Thoracic aorta (tissue), 2 donors: Measurements from ENCODE around the gene FADS2. TPM values are rescaled to one million over a fixed set of nuclear protein-coding genes. Genes with fewer than 3 reads are reported as not detected.

Source experiments
- ATAC-seq: fragments of 150-250 bp; one replicate; pipeline ENCODE4 v1.8.0; 2017; ENCODE audit warnings: low read depth; ENCODE audit not compliant: insufficient number of reproducible peaks, low FRiP score
- DNase-seq: peaks from one replicate; pipeline ENCODE4 v3.0.0-alpha.2; 2020; ENCODE audit warnings: low spot score
- H3K27ac ChIP-seq, 2 donors: fragments of 200-600 bp; sonication (generic); 1 replicate in 1 of 2; 2 replicates in 1 of 2; pipeline ENCODE4 v1.5.1; 2016; ENCODE audit warnings: mild to moderate bottlenecking in 2 of 2, moderate library complexity in 2 of 2
- H3K27me3 ChIP-seq: fragments of 200-600 bp; sonication (generic); replicated peaks from 2 replicates; pipeline ENCODE4 v1.6.0; 2016; ENCODE audit warnings: mild to moderate bottlenecking; ENCODE audit not compliant: insufficient read depth
- H3K36me3 ChIP-seq: fragments of 200-600 bp; sonication (generic); one replicate; pipeline ENCODE4 v1.5.1; 2016
- H3K4me1 ChIP-seq, 2 donors: fragments of 200-600 bp; sonication (generic); 1 replicate in 1 of 2; 2 replicates in 1 of 2; pipeline versions ENCODE4 v1.5.1 to v1.6.0; 2016; ENCODE audit warnings: low read depth in 2 of 2, mild to moderate bottlenecking in 1 of 2; ENCODE audit not compliant: control insufficient read depth in 1 of 2
- H3K4me3 ChIP-seq: fragments of 200-600 bp; sonication (generic); 2 replicates; pipeline ENCODE4 v1.5.1; 2016; ENCODE audit warnings: mild to moderate bottlenecking
- H3K9me3 ChIP-seq: fragments of 200-600 bp; sonication (generic); 2 replicates; pipeline ENCODE4 v1.5.1; 2016
- CTCF ChIP-seq: fragments of 200-600 bp; sonication (generic); IDR thresholded peaks from one replicate; pipeline ENCODE4 v1.5.1; 2019; ENCODE audit warnings: antibody characterized with exemption
- total RNA-seq, 2 donors: library from RNA; depleted of rRNA; stranded (reverse); fragments of >200 nt; gene quantifications; one replicate each; pipeline versions ENCODE4 v1.1.0 to v1.2.3, GENCODE V29; 2016

Gene FADS2
- total RNA-seq, 2 donors from 2014 or later, result 89.2 to 234 TPM

DNA sequence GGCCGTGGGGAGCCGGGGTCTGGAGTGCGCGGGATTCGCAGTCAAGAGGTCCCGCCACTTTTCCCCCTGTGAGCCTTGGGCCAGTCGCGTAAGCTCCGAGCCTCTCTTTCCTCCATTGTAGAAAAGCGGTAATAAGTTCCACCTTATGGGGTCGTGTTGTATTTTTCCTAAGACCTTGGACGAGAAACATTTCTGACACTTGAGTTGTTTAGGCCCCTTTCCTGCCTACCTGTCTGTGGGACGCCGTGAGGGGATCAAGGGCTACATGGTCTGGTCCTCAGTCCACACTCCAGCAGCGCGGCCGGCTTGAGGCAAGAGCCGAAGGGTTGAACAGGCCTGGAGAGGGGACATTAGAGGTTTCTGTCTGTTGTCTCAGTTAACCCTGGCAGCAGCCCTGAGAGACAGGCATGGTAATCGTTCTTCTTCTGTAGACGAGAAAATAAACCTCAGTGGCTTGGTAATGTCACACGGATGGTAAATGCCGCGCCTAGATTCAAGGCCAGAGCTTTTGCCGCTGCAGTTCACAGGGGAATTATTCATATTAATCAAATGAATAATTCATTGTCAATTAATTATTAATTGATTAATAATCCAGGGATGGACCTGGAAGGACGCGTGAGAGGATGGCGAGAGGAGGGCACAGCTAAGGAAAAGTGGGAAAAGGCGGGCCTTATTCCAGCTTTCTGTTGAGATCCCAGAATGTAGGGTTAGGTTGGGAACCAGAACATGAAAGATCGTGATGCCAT lies 34.8 kb upstream of the FADS2 start:
- peaks cover 14 to 30% of the 10 kb centered on the region in 2 donors for H3K4me1 ChIP-seq
- peaks cover 25% of the 10 kb centered on the region for H3K36me3 ChIP-seq
- H3K27ac ChIP-seq, result peak overlapping the region; percentile 87 to 96
- no peak for DNase-seq
- TF ChIP-seq CTCF, result no peak
- H3K9me3 ChIP-seq, result no peaks in the 10 kb centered on the region
- H3K4me3 ChIP-seq, result peak overlapping the region; percentile 83
- no peaks in the 10 kb centered on the region for H3K27me3 ChIP-seq
- no peak for ATAC-seq

- peaks cover 20% of the 10 kb centered on the region for H3K36me3 ChIP-seq
- TF ChIP-seq CTCF, result no peak
- H3K4me1 ChIP-seq, result peaks cover 14 to 30% of the 10 kb centered on the region in 2 donors
- no peak for DNase-seq
- no peak overlapping the region for H3K27ac ChIP-seq
- no peak overlapping the region for H3K4me3 ChIP-seq
- ATAC-seq, result no peak
- no peaks in the 10 kb centered on the region for H3K9me3 ChIP-seq
- H3K27me3 ChIP-seq, result no peaks in the 10 kb centered on the region
These were observed 34.3 kb upstream of the FADS2 start for GRCh38 chr11:61793829-61794204.

GRCh38 chr11:61794579-61794978 lies 33.5 kb upstream of the FADS2 start:
- no peak for ATAC-seq
- no peak for TF ChIP-seq CTCF

GRCh38 chr11:61795459-61795858 lies 32.6 kb upstream of the FADS2 start:
- TF ChIP-seq CTCF, result no peak
- H3K27me3 ChIP-seq, result no peaks in the 10 kb centered on the region
- no peak overlapping the region for H3K4me3 ChIP-seq
- DNase-seq (no peak), ATAC-seq (no peak)
- no peaks in the 10 kb centered on the region for H3K9me3 ChIP-seq
- H3K36me3 ChIP-seq, result peaks cover 4% of the 10 kb centered on the region
- no peak overlapping the region for H3K27ac ChIP-seq
- H3K4me1 ChIP-seq, result peaks cover 14 to 30% of the 10 kb centered on the region in 2 donors

More at GRCh38 chr11:61794579-61794978, 33.5 kb upstream of the FADS2 start:
- Histone ChIP-seq H3K27ac (no peak overlapping the region), H3K4me3 (no peak overlapping the region), H3K9me3 (no peaks in the 10 kb centered on the region), H3K4me1 (peaks cover 14 to 30% of the 10 kb centered on the region in 2 donors), H3K27me3 (no peaks in the 10 kb centered on the region), H3K36me3 (peaks cover 12% of the 10 kb centered on the region)
- DNase-seq, result no peak

- Histone ChIP-seq H3K27ac (no peak overlapping the region), H3K4me1 (peaks cover 14 to 28% of the 10 kb centered on the region in 2 donors), H3K4me3 (no peak overlapping the region), H3K36me3 (peaks cover 3% of the 10 kb centered on the region), H3K27me3 (no peaks in the 10 kb centered on the region), H3K9me3 (no peaks in the 10 kb centered on the region)
- ATAC-seq (no peak), DNase-seq (no peak)
- TF ChIP-seq CTCF, result no peak
These were observed 32.1 kb upstream of the FADS2 start for GRCh38 chr11:61795876-61796526.
